ENCODE data around the gene LYPD6. TPM values are rescaled to one million over a fixed set of nuclear protein-coding genes. Genes with fewer than 3 reads are reported as not detected.

Gene LYPD6
- 1 to 10 TPM in 1 of 2 donors, under 1 TPM in 1; 0.99 to 2.9 TPM for total RNA-seq

- DNase-seq, result peak; percentile 80 to 88 (median 80)
- Histone ChIP-seq H3K4me1 (peaks cover 18% of the 10 kb centered on the region), H3K36me3 (replicated peaks in 1 of 2; ENCODE audit: insufficient read depth in 1 of 2, low read depth in 2 of 2) (no peaks in the 10 kb centered on the region), H3K27me3 (no peaks in the 10 kb centered on the region), H3K9me3 (no peaks in the 10 kb centered on the region), H3K4me3 (peak within 1 kb of the TSS; percentile 46 to 81), H3K27ac (peak within 1 kb of the TSS; percentile 79 to 89 (median 88))
- TF ChIP-seq POLR2A (IDR thresholded peaks at IDR 0.05) (peak; percentile 63 to 84 (median 76)), CTCF (IDR thresholded peaks at IDR 0.05) (peak in 3 of 7 experiments; percentile 11 to 20 (median 16))
- peak; percentile 94 for ATAC-seq
- intact Hi-C loops (cut with DNase I), result no loop called here
- whole genome bisulfite sequencing, 2 donors, result 0% methylated on average over 7 to 68 of the region's 96 CpGs
Observed at GRCh38 chr2:149330127-149331022, at the start of gene LYPD6. TSS of gene LYPD6 (plus strand) at chr2:149330587. CDS start at chr2:149437709, 107,122 bp downstream.

GRCh38 chr2:149281441-149281840 is 48.9 kb upstream of the LYPD6 start:
- intact Hi-C loops (cut with DNase I), result no loop called here
- TF ChIP-seq POLR2A (IDR thresholded peaks at IDR 0.05) (no peak), CTCF (IDR thresholded peaks at IDR 0.05) (no peak)
- H3K9me3 ChIP-seq, result no peaks in the 10 kb centered on the region
- no peak overlapping the region for H3K27ac ChIP-seq
- H3K4me3 ChIP-seq, result no peak overlapping the region
- DNase-seq (no peak), ATAC-seq (no peak)
- no peaks in the 10 kb centered on the region for H3K27me3 ChIP-seq
- H3K36me3 ChIP-seq (replicated peaks in 1 of 2; ENCODE audit: insufficient read depth in 1 of 2, low read depth in 2 of 2), result no peaks in the 10 kb centered on the region
- H3K4me1 ChIP-seq, result no peaks in the 10 kb centered on the region
- 95 to 96% methylated on average over 3 of the region's 3 CpGs for WGBS, 2 donors

GRCh38 chr2:149290662-149291061 is 39.7 kb upstream of the LYPD6 start:
- intact Hi-C loops (cut with DNase I), result no loop called here
- no peak overlapping the region for H3K4me3 ChIP-seq
- H3K27me3 ChIP-seq, result no peaks in the 10 kb centered on the region
- no peaks in the 10 kb centered on the region for H3K9me3 ChIP-seq
- WGBS, 2 donors, result 63 to 75% methylated on average over 2 of the region's 2 CpGs
- H3K4me1 ChIP-seq, result no peaks in the 10 kb centered on the region
- no peak for DNase-seq
- TF ChIP-seq CTCF (IDR thresholded peaks at IDR 0.05) (no peak), POLR2A (IDR thresholded peaks at IDR 0.05) (no peak)
- ATAC-seq, result no peak
- H3K36me3 ChIP-seq (replicated peaks in 1 of 2; ENCODE audit: insufficient read depth in 1 of 2, low read depth in 2 of 2), result no peaks in the 10 kb centered on the region
- no peak overlapping the region for H3K27ac ChIP-seq

- Histone ChIP-seq H3K4me1 (no peaks in the 10 kb centered on the region), H3K9me3 (no peaks in the 10 kb centered on the region), H3K36me3 (replicated peaks in 1 of 2; ENCODE audit: insufficient read depth in 1 of 2, low read depth in 2 of 2) (no peaks in the 10 kb centered on the region), H3K27ac (no peak overlapping the region), H3K4me3 (no peak overlapping the region), H3K27me3 (no peaks in the 10 kb centered on the region)
- intact Hi-C loops (cut with DNase I), result no loop called here
- DNase-seq (no peak), ATAC-seq (no peak)
- no peak for TF ChIP-seq POLR2A (IDR thresholded peaks at IDR 0.05)
- no peak for TF ChIP-seq CTCF (IDR thresholded peaks at IDR 0.05)
Observed at GRCh38 chr2:149291881-149292280, 38.5 kb upstream of the LYPD6 start.

- intact Hi-C loops (cut with DNase I), result no loop called here
- no peak overlapping the region for H3K27ac ChIP-seq
- H3K9me3 ChIP-seq, result no peaks in the 10 kb centered on the region
- H3K4me3 ChIP-seq, result no peak overlapping the region
- H3K36me3 ChIP-seq (replicated peaks in 1 of 2; ENCODE audit: insufficient read depth in 1 of 2, low read depth in 2 of 2), result no peaks in the 10 kb centered on the region
- H3K4me1 ChIP-seq, result no peaks in the 10 kb centered on the region
- no peaks in the 10 kb centered on the region for H3K27me3 ChIP-seq
- ATAC-seq, result no peak
- TF ChIP-seq CTCF (IDR thresholded peaks at IDR 0.05), result no peak
- no peak for TF ChIP-seq POLR2A (IDR thresholded peaks at IDR 0.05)
- DNase-seq, result no peak
Observed at GRCh38 chr2:149296031-149296430, 34.4 kb upstream of the LYPD6 start.

Measured in body of pancreas (tissue), 4 donors.